Measurements from ENCODE around the gene NKAIN2.

DNA sequence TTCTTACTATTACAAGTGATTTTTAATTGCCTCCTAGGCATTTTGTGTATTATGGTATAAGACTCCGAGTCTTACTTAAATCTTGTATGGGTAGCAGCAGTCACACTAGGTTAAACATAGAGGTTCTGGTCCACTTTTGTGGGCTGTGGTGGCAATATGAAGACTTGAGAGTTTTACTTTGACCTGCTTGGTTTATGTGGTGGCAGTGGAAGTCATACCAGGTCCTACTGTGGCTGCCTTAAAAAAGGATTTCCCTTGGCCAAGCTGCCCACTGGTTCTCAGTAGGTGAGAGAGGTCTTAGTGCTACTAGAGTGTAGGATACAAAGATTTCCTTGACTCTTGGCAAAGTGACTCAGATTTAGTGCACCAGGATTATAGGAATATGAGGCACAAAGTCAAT is 44.2 kb upstream of the NKAIN2 start:
- no peak for TF ChIP-seq CTCF (IDR thresholded peaks at IDR 0.05)
- TF ChIP-seq POLR2A (IDR thresholded peaks at IDR 0.05): no peak
- TF ChIP-seq EP300 (IDR thresholded peaks at IDR 0.05): no peak

Measured in sigmoid colon (tissue), 4 donors.